C4-2B (cell line): ENCODE results near the gene OTX2.

Experiments
- ZFX ChIP-seq: fragments of 450-650 bp; IDR thresholded peaks from 2 replicates; pipeline ENCODE4 v1.6.1; 2017
- TF ChIP-seq, protein P1 (sequence below): fragments of 450-650 bp; conservative IDR thresholded peaks from 2 replicates; pipeline ENCODE4 v1.5.1; 2017; ENCODE audit warnings: mild to moderate bottlenecking

GRCh38 chr14:56760164-56760914 lies 49.9 kb downstream of the OTX2 start:
- TF ChIP-seq, protein P1, sequence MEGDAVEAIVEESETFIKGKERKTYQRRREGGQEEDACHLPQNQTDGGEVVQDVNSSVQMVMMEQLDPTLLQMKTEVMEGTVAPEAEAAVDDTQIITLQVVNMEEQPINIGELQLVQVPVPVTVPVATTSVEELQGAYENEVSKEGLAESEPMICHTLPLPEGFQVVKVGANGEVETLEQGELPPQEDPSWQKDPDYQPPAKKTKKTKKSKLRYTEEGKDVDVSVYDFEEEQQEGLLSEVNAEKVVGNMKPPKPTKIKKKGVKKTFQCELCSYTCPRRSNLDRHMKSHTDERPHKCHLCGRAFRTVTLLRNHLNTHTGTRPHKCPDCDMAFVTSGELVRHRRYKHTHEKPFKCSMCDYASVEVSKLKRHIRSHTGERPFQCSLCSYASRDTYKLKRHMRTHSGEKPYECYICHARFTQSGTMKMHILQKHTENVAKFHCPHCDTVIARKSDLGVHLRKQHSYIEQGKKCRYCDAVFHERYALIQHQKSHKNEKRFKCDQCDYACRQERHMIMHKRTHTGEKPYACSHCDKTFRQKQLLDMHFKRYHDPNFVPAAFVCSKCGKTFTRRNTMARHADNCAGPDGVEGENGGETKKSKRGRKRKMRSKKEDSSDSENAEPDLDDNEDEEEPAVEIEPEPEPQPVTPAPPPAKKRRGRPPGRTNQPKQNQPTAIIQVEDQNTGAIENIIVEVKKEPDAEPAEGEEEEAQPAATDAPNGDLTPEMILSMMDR = no peak
- no peak for TF ChIP-seq ZFX
